ES-I3 (cell line): ENCODE data around the gene BMERB1.
"Not testable (repeated sequence)": the region's sequence is repeated elsewhere in the genome, so short reads cannot be mapped to it uniquely, and the experiment has no call there.

Experiments used
- H3K36me3 ChIP-seq: 2 replicates; pipeline ENCODE4 v1.6.1; 2013; ENCODE audit warnings: mild to moderate bottlenecking, low read length, control low read depth, moderate library complexity; ENCODE audit not compliant: insufficient read depth
- H3K4me1 ChIP-seq: 2 replicates; pipeline ENCODE4 v1.6.1; 2013; ENCODE audit warnings: mild to moderate bottlenecking, control low read depth, low read length; ENCODE audit not compliant: insufficient read depth
- H3K9ac ChIP-seq: 2 replicates; pipeline ENCODE4 v1.6.1; 2013; ENCODE audit warnings: low read depth, mild to moderate bottlenecking, low read length, moderate library complexity
- H3K9me3 ChIP-seq: 2 replicates; pipeline ENCODE4 v1.6.1; 2013; ENCODE audit warnings: mild to moderate bottlenecking, low read length, moderate library complexity; ENCODE audit not compliant: control insufficient read depth, insufficient read depth

Gene BMERB1

DNA sequence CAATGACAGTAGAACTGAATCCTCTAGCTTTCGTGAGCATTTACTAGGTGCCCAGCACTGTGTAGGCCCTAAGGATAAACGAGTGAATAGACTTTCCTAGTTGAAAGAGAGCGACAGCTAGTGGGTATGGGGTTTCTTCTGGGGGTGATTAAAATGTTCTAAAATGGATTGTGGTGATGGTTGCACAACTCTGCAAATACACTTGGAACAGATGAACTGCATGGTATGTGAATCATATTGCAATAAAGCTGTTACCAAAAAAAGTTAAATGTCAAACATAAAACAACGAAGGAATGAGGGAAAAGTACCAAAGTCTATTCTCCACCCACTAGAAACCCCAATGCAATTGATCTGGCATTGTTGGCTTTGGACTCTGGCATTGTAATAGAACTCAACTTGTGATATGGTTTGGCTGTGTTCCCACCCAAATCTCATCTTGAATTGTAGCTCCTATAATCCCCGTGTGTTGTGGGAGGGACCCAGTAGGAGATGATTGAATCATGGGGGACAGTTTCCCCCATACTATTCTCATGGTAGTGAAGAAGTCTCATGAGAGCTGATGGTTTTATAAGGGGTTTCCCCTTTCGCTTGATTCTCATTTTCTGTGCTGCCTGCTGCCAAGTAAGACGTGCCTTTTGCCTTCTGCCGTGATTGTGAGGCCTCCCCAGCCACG, 138.1 kb downstream of the BMERB1 start:
- Histone ChIP-seq H3K9ac (no peak overlapping the region), H3K9me3 (no peaks in the 10 kb centered on the region), H3K36me3 (no peaks in the 10 kb centered on the region), H3K4me1 (0 out of 2 replicates have a peak, but pooled peaks cover 5% of the 10 kb centered on the region)

DNA sequence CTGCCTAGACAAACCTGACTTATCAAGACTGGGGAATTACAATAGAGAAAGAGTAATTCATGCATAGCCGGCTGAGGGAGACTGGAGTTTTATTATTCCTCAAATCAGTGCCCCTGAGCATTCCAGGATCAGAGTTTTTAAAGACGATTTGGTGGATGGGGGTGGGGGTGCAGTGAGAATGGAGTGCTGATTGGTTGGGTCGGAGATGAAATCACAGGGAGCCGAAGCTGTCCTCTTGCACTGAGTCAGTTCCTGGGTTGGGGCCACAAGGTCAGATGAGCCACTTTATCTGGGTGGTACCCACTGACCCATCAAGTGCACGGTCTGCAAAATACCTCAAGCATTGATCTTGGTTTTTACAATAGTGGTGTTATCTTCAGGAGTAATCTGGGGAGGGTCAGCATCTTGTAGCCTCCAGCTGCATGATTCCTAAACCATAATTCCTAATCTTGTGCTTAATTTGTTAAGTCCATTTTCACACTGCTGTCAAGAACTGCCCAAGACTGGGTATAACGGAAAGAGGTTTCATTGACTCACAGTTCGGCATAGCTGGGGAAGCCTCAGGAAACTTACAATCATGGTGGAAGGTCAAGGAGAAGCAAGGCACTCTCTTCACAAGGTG, 139.0 kb downstream of the BMERB1 start:
- Histone ChIP-seq H3K4me1 (0 out of 2 replicates have a peak, but pooled peaks cover 5% of the 10 kb centered on the region), H3K36me3 (no peaks in the 10 kb centered on the region), H3K9me3 (no peaks in the 10 kb centered on the region), H3K9ac (no peak overlapping the region)

DNA sequence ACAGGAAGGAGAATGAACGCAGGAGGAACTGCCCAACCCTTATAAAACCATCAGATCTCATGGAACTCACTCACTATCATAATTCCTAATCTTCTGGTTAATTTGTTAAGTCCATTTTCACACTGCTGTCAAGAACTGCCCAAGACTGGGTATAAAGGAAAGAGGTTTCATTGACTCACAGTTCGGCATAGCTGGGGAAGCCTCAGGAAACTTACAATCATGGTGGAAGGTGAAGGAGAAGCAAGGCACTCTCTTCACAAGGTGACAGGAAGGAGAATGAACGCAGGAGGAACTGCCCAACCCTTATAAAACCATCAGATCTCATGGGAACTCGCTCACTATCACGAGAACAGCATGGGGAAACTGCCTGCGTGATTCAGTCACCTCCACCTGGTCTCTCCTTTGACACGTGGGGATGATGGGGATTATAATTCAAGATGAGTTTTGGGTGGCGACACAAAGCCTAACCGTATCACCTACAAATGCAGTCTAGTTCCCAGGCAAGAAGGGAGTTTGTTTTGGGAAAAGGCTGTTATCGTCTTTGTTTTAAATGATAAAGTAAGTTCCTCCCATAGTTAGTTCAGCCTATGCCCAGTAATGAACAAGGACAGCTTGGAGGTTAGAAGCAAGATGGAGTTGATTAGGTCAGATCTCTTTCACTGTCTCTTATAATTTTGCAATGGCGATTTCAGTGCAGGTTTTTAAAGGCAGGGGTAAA, 139.7 kb downstream of the BMERB1 start:
- not testable (repeated sequence) for H3K4me1 ChIP-seq, H3K36me3 ChIP-seq, H3K9me3 ChIP-seq, H3K9ac ChIP-seq

DNA sequence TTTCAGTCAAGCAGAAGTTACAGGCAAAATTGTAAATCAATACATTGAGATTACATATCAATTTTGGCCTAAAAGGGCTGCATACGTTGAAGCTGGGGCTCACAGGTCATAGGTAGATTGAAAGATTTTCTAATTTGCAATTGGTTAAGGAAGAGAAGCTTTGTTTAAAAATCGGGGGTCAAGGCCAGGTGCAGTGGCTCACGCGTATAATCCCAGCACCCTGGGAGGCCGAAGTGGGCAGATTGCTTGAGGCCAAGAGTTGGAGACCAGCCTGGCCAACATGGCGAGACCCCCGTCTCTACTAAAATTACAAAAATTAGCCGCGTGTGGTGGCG, 140.2 kb downstream of the BMERB1 start:
- 0 out of 2 replicates have a peak, but pooled peaks cover 5% of the 10 kb centered on the region for H3K4me1 ChIP-seq
- H3K36me3 ChIP-seq = no peaks in the 10 kb centered on the region
- no peaks in the 10 kb centered on the region for H3K9me3 ChIP-seq
- no peak overlapping the region for H3K9ac ChIP-seq

DNA sequence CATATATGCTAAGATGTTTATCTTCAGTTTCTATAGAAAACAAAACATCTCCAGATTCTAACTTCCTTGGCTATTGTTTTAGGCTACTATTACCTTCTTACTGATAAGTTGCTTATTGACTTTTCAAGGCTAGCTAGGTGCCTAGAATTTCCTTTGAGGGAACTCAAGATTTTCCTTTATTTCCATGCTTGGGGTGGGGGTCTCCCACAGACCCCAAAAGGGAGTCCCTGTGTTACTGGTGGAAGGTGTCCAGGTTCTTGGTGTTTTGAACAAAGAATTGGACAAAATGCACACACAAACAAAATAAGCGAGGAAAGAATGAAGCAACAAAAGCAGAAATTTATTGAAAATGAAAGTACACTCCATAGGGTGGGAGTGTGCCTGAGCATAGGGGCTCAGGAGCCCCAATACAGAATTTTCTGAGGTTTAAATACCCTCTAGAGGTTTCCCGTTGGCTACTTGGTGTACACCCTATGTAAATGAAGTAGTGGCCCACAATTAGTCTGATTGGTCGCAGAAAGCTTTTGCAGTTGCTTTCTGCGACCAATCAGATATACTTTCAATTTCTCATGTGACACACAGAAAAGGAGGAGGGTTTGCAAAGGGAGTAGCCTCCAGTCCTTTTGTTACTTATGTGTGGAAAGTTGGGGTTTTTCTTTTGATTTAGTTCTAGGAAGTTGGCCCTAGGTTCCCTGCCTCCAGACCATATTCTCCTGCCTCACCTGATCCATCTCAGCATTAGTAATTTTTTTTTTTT, 141.1 kb downstream of the BMERB1 start:
- no peak overlapping the region for H3K9ac ChIP-seq
- 0 out of 2 replicates have a peak, but pooled peaks cover 5% of the 10 kb centered on the region for H3K4me1 ChIP-seq
- H3K9me3 ChIP-seq = no peaks in the 10 kb centered on the region
- H3K36me3 ChIP-seq = no peaks in the 10 kb centered on the region

DNA sequence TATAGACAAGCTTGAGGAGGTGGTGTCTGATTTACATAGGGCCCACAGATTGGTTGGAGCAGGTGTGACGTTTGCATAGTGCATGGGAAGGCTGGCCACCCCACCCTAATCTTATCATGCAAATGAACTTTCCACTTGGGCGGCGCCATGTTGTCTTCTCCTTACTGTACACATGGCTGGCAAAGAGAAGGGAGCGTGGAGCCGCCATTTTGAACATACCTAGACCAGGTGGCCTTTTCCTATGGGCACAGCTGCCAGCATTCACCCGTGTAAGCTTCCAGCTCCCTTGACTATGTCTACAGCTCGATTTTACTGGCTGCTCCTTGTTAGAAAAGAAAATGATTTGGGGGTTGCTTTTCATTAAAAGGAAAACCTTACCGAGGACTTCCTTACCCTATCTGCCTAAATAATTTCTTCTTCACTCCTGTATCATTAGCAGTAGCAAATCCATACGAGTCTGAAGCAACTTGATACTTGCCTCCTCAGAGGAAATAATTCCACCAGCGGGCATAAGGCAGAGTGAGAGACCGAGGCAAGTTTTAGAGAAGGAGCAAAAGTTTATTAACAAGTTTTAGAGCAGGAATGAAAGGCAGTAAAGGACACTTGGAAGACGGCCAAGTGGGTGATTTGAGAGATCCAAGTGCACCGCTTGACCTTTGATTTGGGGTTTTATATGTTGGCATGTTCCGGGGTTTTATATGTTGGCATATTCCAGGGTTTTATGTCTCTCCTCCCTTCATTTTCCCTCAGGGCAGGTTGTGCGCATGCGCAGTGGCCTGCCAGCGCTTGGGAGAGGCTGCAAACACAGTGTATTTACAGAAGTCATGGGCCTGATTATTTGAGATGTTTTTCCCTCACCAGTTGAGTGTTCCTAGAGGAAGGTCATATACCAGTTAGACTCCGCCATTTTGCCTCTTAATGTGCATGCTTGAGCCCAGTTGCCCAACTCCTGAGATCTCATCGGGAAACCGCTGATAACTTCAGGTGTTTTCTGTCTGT, 142.9 kb downstream of the BMERB1 start:
- no peak overlapping the region for H3K9ac ChIP-seq
- H3K9me3 ChIP-seq = no peaks in the 10 kb centered on the region
- H3K4me1 ChIP-seq = no peaks in the 10 kb centered on the region
- no peaks in the 10 kb centered on the region for H3K36me3 ChIP-seq

DNA sequence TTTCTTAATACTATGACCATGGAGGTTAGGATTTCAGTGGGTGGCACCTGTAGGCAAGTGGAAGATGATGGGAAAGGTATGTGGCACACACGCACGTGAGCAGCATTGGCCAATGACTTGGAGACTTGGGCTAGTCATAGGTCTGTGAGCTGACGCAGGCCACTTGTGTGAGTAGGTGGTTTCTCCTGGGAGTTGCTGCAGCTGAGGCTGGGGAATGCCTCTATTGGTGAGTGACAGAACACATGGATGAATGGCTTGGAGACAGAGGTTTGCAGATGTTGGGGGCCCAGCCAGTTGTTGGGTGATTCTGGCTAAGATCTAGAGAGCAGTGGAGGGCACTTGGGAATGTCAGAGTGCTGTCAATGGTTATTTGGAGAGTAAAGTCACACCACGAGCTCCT, 144.4 kb downstream of the BMERB1 start:
- no peaks in the 10 kb centered on the region; the same call in 1 of the 2 replicates for H3K36me3 ChIP-seq
- H3K4me1 ChIP-seq = no peaks in the 10 kb centered on the region
- H3K9ac ChIP-seq = no peak overlapping the region
- H3K9me3 ChIP-seq = no peaks in the 10 kb centered on the region

DNA sequence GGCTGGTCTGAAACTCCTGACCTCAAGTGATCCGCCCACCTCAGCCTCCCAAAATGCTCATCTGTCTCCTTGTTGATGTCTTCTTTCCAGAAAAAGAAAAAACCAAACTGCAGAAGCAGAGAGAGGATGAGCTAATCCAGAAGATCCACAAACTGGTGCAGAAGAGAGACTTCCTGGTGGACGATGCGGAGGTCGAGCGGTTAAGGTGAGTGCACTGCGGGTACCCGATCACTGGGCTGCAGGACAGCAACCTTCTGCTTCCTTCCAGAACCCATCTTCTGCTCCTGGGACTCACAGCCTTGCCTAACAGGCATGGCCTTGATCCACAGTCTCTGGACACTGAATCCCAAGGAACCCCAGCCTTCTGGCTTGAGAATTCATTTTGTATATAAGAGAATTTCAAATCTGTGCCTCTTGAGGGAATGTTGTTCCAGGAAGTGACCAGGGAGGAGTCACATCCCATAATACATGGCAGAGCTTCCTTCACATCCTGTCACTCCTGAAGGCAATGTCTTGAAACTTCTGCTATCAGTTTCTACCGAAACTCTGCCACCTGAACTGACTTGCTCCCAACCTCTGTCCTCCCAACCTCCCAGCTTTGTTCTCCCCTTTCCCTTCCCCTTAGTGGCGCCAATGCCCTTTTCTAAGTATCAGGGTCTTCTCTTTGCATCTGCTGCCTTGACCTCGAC, 146.9 kb downstream of the BMERB1 start:
- peaks cover 12% of the 10 kb centered on the region for H3K9me3 ChIP-seq
- no peaks in the 10 kb centered on the region for H3K4me1 ChIP-seq
- H3K36me3 ChIP-seq = peaks cover 3% of the 10 kb centered on the region; the same call in 1 of the 2 replicates
- H3K9ac ChIP-seq = no peak overlapping the region

DNA sequence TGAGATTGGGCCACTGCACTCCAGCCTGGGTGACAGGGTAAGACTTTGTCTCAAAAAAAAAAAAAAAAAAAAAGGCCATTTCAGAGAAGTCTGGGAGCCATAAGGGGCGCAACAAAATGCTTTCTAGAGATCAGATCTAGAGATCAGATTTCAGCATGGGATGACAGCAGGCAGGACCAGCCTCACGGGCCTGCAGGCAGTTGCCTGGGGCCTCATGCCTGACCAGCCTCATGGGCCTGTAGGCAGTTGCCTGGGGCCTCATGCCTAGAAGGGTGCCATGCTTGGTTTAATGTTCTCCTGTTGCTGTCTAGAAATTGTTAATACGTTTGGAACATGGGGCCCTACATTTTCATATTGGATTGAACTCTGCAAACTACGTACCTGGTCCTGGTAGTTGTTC, 149.1 kb downstream of the BMERB1 start:
- Histone ChIP-seq H3K9ac (no peak overlapping the region), H3K36me3 (peaks cover 3% of the 10 kb centered on the region), H3K4me1 (no peaks in the 10 kb centered on the region), H3K9me3 (peaks cover 20% of the 10 kb centered on the region)

DNA sequence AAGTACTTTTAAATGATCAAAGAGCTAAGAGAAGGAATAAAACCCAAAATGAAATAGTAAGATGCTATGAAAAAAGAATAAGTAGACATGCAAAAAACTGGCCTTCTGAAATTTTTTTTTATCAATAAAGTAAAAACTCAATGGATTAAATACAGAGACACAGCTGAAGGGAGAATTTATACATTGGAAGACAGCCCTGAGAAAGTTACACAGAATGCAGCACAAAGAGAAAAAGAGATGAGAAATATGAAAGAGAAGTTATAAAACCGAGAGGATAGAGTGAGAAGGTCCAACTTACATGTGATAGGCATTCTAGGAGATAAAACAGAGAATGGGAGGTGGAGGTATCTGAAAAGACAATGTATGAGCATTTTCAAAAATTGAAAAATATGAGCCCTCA, 151.6 kb downstream of the BMERB1 start:
- Histone ChIP-seq H3K9ac (no peak overlapping the region), H3K4me1 (no peaks in the 10 kb centered on the region; the same call in 1 of the 2 replicates), H3K36me3 (peaks cover 3% of the 10 kb centered on the region), H3K9me3 (peaks cover 20% of the 10 kb centered on the region)

DNA sequence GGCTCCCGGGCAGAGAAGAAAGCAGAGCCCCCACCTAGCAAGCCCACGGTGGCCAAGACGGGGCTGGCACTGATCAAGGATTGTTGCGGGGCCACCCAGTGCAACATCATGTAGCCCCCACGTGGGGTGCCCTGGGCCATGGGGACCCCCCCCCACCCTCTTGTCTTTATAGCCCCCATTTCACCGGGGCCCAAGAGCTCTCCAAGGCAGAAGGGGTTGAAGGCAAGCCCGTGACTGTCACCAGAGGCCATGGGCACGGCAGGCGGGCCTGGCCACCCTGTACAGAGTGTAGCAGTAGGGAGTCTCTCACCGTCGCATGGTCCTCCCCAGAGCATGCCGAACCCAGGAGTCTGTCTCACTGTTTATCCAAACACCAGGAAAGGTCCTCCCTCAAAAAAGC, 152.3 kb downstream of the BMERB1 start:
- H3K4me1 ChIP-seq = no peaks in the 10 kb centered on the region; the same call in 1 of the 2 replicates
- peaks cover 3% of the 10 kb centered on the region for H3K36me3 ChIP-seq
- no peak overlapping the region for H3K9ac ChIP-seq

DNA sequence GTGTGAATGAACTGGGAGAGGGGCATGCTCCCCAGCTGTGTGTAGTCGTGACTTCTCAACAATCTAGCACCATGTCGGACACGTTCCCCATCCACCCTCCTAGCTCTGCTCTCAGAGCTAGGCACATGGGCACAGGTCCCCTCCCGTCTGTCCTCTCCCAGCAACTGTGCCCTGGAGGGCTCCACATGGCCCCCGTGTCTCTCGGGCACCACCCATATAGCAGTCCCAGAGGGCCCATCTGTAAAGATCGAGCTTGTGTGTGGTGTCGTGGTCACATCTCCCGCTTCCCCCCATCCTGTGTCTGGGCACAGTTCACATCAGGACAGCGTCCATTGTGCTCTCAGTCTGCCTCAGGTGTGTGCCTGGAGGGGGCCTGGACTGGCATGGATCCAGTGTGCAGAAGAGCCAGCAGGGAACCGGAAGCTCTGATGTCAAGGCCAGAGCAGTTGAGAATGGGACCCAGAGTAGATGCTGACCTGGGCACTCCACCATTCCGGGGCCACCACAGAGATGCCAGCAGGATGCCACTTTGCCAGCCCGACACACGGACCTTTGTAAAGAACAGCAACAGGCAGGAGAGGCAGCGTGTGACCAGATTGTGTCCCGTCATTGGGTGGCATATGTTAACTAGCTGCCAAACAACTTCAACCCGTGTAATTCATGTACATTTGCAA, 152.9 kb downstream of the BMERB1 start:
- Histone ChIP-seq H3K4me1 (no peaks in the 10 kb centered on the region; the same call in 1 of the 2 replicates), H3K36me3 (peaks cover 3% of the 10 kb centered on the region), H3K9me3 (peaks cover 20% of the 10 kb centered on the region), H3K9ac (no peak overlapping the region)

More for the DNA sequence above, 152.3 kb downstream of the BMERB1 start:
- peaks cover 20% of the 10 kb centered on the region for H3K9me3 ChIP-seq
